ENCODE results near the gene PPP2CA. TPM values are rescaled to one million over a fixed set of nuclear protein-coding genes. Genes with fewer than 3 reads are reported as not detected.

The PPP2CA gene
- total and polyA plus RNA-seq, 9 of the 15 experiments (the other 6 are each of a cell fraction or from before 2014, with no cell fraction given): 23.0 to 257 (median 109) TPM

DNA sequence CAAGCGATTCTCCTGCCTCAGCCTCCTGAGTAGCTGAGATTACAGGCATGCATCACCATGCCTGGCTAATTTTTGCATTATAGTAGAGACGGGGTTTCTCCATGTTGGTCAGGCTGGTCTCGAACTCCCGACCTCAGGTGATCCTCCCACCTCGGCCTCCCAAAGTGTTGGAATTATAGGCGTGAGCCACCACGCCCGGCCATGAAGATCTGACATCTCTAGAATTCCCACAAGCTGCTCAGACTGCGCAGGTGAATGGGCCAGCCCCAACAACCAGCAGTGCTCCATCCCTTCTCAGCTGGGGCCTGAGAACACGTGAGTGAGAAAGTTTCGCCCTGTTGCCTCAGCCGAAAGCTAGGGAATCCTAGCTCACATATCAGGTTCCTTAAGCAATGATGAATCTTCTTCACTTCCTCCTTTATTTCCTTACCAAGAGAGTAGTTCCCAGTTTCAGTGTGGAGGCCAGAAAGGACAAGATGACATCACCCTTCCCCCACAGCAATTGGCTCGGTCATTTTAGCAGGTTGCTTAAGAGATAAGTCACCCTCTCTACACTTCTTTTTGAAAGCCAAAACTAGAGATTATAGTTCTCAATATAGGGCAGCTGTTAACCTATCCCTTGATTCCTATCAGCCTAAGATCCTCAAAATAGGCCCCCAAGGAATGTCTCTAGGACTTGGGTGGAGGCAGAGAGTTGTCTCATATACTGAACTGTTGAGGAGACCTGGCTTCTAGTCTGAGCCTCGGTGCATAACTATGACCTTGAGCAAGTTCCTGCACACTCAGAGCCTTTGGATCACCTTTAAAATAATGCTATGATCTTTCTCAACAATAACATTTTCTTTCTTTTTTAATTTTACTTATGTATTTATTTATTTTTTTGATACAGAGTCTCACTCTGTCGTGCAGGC lies 23.9 kb upstream of the PPP2CA start (continued):
- TF ChIP-seq, protein P1, sequence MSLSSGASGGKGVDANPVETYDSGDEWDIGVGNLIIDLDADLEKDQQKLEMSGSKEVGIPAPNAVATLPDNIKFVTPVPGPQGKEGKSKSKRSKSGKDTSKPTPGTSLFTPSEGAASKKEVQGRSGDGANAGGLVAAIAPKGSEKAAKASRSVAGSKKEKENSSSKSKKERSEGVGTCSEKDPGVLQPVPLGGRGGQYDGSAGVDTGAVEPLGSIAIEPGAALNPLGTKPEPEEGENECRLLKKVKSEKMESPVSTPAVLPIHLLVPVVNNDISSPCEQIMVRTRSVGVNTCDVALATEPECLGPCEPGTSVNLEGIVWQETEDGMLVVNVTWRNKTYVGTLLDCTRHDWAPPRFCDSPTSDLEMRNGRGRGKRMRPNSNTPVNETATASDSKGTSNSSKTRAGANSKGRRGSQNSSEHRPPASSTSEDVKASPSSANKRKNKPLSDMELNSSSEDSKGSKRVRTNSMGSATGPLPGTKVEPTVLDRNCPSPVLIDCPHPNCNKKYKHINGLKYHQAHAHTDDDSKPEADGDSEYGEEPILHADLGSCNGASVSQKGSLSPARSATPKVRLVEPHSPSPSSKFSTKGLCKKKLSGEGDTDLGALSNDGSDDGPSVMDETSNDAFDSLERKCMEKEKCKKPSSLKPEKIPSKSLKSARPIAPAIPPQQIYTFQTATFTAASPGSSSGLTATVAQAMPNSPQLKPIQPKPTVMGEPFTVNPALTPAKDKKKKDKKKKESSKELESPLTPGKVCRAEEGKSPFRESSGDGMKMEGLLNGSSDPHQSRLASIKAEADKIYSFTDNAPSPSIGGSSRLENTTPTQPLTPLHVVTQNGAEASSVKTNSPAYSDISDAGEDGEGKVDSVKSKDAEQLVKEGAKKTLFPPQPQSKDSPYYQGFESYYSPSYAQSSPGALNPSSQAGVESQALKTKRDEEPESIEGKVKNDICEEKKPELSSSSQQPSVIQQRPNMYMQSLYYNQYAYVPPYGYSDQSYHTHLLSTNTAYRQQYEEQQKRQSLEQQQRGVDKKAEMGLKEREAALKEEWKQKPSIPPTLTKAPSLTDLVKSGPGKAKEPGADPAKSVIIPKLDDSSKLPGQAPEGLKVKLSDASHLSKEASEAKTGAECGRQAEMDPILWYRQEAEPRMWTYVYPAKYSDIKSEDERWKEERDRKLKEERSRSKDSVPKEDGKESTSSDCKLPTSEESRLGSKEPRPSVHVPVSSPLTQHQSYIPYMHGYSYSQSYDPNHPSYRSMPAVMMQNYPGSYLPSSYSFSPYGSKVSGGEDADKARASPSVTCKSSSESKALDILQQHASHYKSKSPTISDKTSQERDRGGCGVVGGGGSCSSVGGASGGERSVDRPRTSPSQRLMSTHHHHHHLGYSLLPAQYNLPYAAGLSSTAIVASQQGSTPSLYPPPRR (CRISPR knock-in tag; IDR thresholded peaks at IDR 0.05; ENCODE audit: borderline replicate concordance): no peak
- TF ChIP-seq RBBP5 (IDR thresholded peaks at IDR 0.05; ENCODE audit: borderline replicate concordance, insufficient read depth, low read length, poor library complexity, severe bottlenecking) (peak; percentile 20), ETV5 (CRISPR knock-in tag; IDR thresholded peaks at IDR 0.05; ENCODE audit: low read depth) (no peak; the same call in 1 of the 2 replicates), ZBTB26 (CRISPR knock-in tag; IDR thresholded peaks at IDR 0.05) (no peak), ZMIZ1 (IDR thresholded peaks at IDR 0.05; ENCODE audit: low read depth in 2 of 2, low read length in 2 of 2) (0 out of 4 replicates have a peak, but pooled peaks of 1 of the 2 experiments have one; percentile 16), MAX (CRISPR knock-in tag; IDR thresholded peaks at IDR 0.05) (peak; percentile 45; the same call in 1 of the 2 replicates), ARID1B (IDR thresholded peaks at IDR 0.05) (peak; percentile 82), ZNF146 (CRISPR knock-in tag; IDR thresholded peaks at IDR 0.05; ENCODE audit: unreplicated experiment) (no peak), ZNF12 (CRISPR knock-in tag; IDR thresholded peaks at IDR 0.05) (no peak), SMAD1 (IDR thresholded peaks at IDR 0.05; ENCODE audit: low read depth, low read length, partially characterized antibody) (no peak), ZBTB34 (CRISPR knock-in tag; IDR thresholded peaks at IDR 0.05) (no peak)
- TF ChIP-seq, protein P2, sequence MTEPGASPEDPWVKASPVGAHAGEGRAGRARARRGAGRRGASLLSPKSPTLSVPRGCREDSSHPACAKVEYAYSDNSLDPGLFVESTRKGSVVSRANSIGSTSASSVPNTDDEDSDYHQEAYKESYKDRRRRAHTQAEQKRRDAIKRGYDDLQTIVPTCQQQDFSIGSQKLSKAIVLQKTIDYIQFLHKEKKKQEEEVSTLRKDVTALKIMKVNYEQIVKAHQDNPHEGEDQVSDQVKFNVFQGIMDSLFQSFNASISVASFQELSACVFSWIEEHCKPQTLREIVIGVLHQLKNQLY (CRISPR knock-in tag; conservative IDR thresholded peaks at IDR 0.05): no peak

Data from K562 (cell line).